CD4-positive, alpha-beta T cell (primary cell): ENCODE data around the gene RXRA. TPM values are rescaled to one million over a fixed set of nuclear protein-coding genes. Genes with fewer than 3 reads are reported as not detected.

Source experiments
- ATAC-seq: fragments of 200-7000 bp; cut with Tn5 transposase; one replicate; pipeline ENCODE4 v1.10.0; 2022; ENCODE audit warnings: mild to moderate bottlenecking; ENCODE audit not compliant: poor library complexity
- CTCF ChIA-PET: fragments of 350-600 bp; sonication (Branson Sonifier 250); formaldehyde crosslinking; loops from one replicate; lab custom pipeline; 2021; ENCODE audit warnings: antibody characterized with exemption, inconsistent platforms; lab: Charles Lee
- POLR2A ChIA-PET: fragments of 350-600 bp; sonication (Branson Sonifier 250); formaldehyde crosslinking; loops from one replicate; lab custom pipeline; 2021; ENCODE audit warnings: antibody characterized with exemption, inconsistent platforms; lab: Charles Lee
- DNase-seq, 14 experiments: peaks; one replicate each; pipeline ENCODE4 v3.0.0-alpha.2; 2013 to 2020; ENCODE audit warnings: mixed read lengths in 2 of 14
- H3K27ac ChIP-seq, 2 donors: one replicate each; pipeline versions ENCODE4 v1.5.1 to v1.7.0; 2013; ENCODE audit warnings: low read length in 2 of 2, low read depth in 1 of 2, mild to moderate bottlenecking in 1 of 2
- H3K27me3 ChIP-seq, 2 experiments: 1 replicate in 1 of 2; 2 replicates in 1 of 2; pipeline versions ENCODE4 v1.6.1 to v1.7.0; 2013; ENCODE audit warnings: low read length in 2 of 2, control low read depth in 1 of 2, mild to moderate bottlenecking in 1 of 2, moderate library complexity in 1 of 2; ENCODE audit not compliant: insufficient read depth in 2 of 2, control insufficient read depth in 1 of 2
- H3K36me3 ChIP-seq: one replicate; pipeline ENCODE4 v1.6.1; 2013; ENCODE audit warnings: low read length, control low read depth; ENCODE audit not compliant: insufficient read depth
- H3K4me1 ChIP-seq: one replicate; pipeline ENCODE4 v1.6.1; 2013; ENCODE audit warnings: low read length, control low read depth; ENCODE audit not compliant: insufficient read depth
- H3K4me3 ChIP-seq: one replicate; pipeline ENCODE4 v1.5.1; 2013; ENCODE audit warnings: mild to moderate bottlenecking, low read length, moderate library complexity
- H3K9me3 ChIP-seq, 2 experiments: 1 replicate in 1 of 2; 2 replicates in 1 of 2; pipeline versions ENCODE4 v1.6.1 to v1.7.0; 2013; ENCODE audit warnings: low read length in 2 of 2, mild to moderate bottlenecking in 2 of 2, control low read depth in 1 of 2, moderate library complexity in 1 of 2; ENCODE audit not compliant: control insufficient read depth in 1 of 2, insufficient read depth in 1 of 2
- H3K27ac Mint-ChIP-seq: one replicate; pipeline ENCODE4 v1.8.0; 2020; ENCODE audit warnings: mixed read lengths
- H3K27me3 Mint-ChIP-seq: one replicate; pipeline ENCODE4 v1.8.0; 2021; ENCODE audit warnings: mixed read lengths
- H3K36me3 Mint-ChIP-seq: one replicate; pipeline ENCODE4 v1.8.0; 2021; ENCODE audit warnings: low read depth, mixed read lengths
- H3K4me1 Mint-ChIP-seq: one replicate; pipeline ENCODE4 v1.8.0; 2021; ENCODE audit warnings: low read depth, mixed read lengths
- H3K4me3 Mint-ChIP-seq: one replicate; pipeline ENCODE4 v1.8.0; 2020; ENCODE audit warnings: mild to moderate bottlenecking, mixed read lengths
- H3K9me3 Mint-ChIP-seq: one replicate; pipeline ENCODE4 v1.8.0; 2020; ENCODE audit warnings: mixed read lengths
- CTCF ChIP-seq: fragments of 200-600 bp; IDR thresholded peaks from one replicate; pipeline ENCODE4 v1.8.0; 2022; ENCODE audit warnings: antibody characterized with exemption, mild to moderate bottlenecking
- intact Hi-C, 2 experiments: fragments of 100-400 bp; cut with DNase I in 1 of 2; cut with micrococcal nuclease in 1 of 2; formaldehyde crosslinking; loops; one replicate each; pipeline versions ENCODE4 v1.15.1 to v1.9.0; 2023 to 2025; cut with DNase I, micrococcal nuclease
- total RNA-seq, 174 experiments: library from RNA in 2 of 174; stranded (reverse) in 2 of 174; gene quantifications; one replicate each; pipeline ENCODE4 v1.2.3 and lab custom pipeline; 2021 to 2026

Gene RXRA
- total RNA-seq, 2 experiments from 2014 or later = 7.3 to 8.4 TPM

GRCh38 chr9:134375011-134375390 is 48.7 kb downstream of the RXRA start:
- Histone ChIP-seq H3K27ac (no peak overlapping the region), H3K9me3 (no peaks in the 10 kb centered on the region), H3K27me3 (no peaks in the 10 kb centered on the region), H3K36me3 (no peaks in the 10 kb centered on the region), H3K4me3 (no peak overlapping the region), H3K4me1 (peaks cover 36% of the 10 kb centered on the region)
- Mint-ChIP-seq H3K9me3 (no peaks in the 10 kb centered on the region), H3K4me3 (no peak overlapping the region), H3K36me3 (no peaks in the 10 kb centered on the region), H3K27ac (no peak overlapping the region), H3K4me1 (peaks cover 11% of the 10 kb centered on the region), H3K27me3 (no peaks in the 10 kb centered on the region)
- ChIA-PET CTCF (no interaction called here), POLR2A (no interaction called here)
- no peak for DNase-seq
- intact Hi-C loops = no loop called here
- ATAC-seq = no peak
- TF ChIP-seq CTCF = no peak

GRCh38 chr9:134375430-134376385 is 49.5 kb downstream of the RXRA start:
- no peaks in the 10 kb centered on the region for H3K27me3 ChIP-seq
- H3K27ac ChIP-seq = no peak overlapping the region
- no peaks in the 10 kb centered on the region for H3K36me3 ChIP-seq
- no peak overlapping the region for H3K27ac Mint-ChIP-seq
- DNase-seq (no peak), ATAC-seq (no peak)
- no peak overlapping the region for H3K4me3 Mint-ChIP-seq
- H3K36me3 Mint-ChIP-seq = no peaks in the 10 kb centered on the region
- TF ChIP-seq CTCF = no peak
- intact Hi-C loops = no loop called here
- no peaks in the 10 kb centered on the region for H3K9me3 ChIP-seq
- CTCF ChIA-PET = no interaction called here
- peaks cover 36% of the 10 kb centered on the region for H3K4me1 ChIP-seq
- POLR2A ChIA-PET = no interaction called here
- no peaks in the 10 kb centered on the region for H3K27me3 Mint-ChIP-seq
- H3K4me3 ChIP-seq = no peak overlapping the region
- peaks cover 11% of the 10 kb centered on the region for H3K4me1 Mint-ChIP-seq
- no peaks in the 10 kb centered on the region for H3K9me3 Mint-ChIP-seq

GRCh38 chr9:134376386-134377142 is 50.3 kb downstream of the RXRA start:
- Mint-ChIP-seq H3K36me3 (no peaks in the 10 kb centered on the region), H3K4me1 (peaks cover 17% of the 10 kb centered on the region), H3K4me3 (no peak overlapping the region), H3K9me3 (no peaks in the 10 kb centered on the region), H3K27me3 (no peaks in the 10 kb centered on the region), H3K27ac (no peak overlapping the region)
- intact Hi-C loops = no loop called here
- Histone ChIP-seq H3K27me3 (no peaks in the 10 kb centered on the region), H3K4me3 (no peak overlapping the region), H3K9me3 (no peaks in the 10 kb centered on the region), H3K36me3 (no peaks in the 10 kb centered on the region), H3K27ac (no peak overlapping the region), H3K4me1 (peaks cover 40% of the 10 kb centered on the region)
- ChIA-PET POLR2A (no interaction called here), CTCF (no interaction called here)
- DNase-seq (no peak), ATAC-seq (no peak)
- TF ChIP-seq CTCF = no peak
